Adrenal gland (tissue), 12 donors: ENCODE results near the gene NSG2. TPM values are rescaled to one million over a fixed set of nuclear protein-coding genes. Genes with fewer than 3 reads are reported as not detected.

ENCODE experiments used
- DNase-seq, 7 donors: peaks; one replicate each; pipeline ENCODE4 v3.0.0-alpha.2; 2019 to 2020
- H3K27ac ChIP-seq, 5 donors: fragments of 200-600 bp; sonication (generic) in 4 of 5; 1 replicate in 3 of 5; 2 replicates in 2 of 5; pipeline versions ENCODE4 v1.5.1 to v1.8.0; 2016 to 2020; ENCODE audit warnings: mild to moderate bottlenecking in 1 of 5
- H3K27me3 ChIP-seq: fragments of 200-600 bp; 2 replicates; pipeline ENCODE4 v1.8.0; 2021
- H3K36me3 ChIP-seq, 2 donors: fragments of 200-600 bp; replicated peaks in 1 of 2; 1 replicate in 1 of 2; 2 replicates in 1 of 2; pipeline versions ENCODE4 v1.5.1 to v1.8.0; 2018 to 2022
- H3K4me1 ChIP-seq, 2 donors: fragments of 200-600 bp; replicated peaks in 1 of 2; 1 replicate in 1 of 2; 2 replicates in 1 of 2; pipeline versions ENCODE4 v1.5.1 to v1.8.0; 2018 to 2021
- H3K4me3 ChIP-seq, 4 donors: fragments of 200-600 bp; sonication (generic) in 3 of 4; one replicate each; pipeline ENCODE4 v1.5.1; 2016 to 2018
- H3K9me3 ChIP-seq, 3 donors: fragments of 200-600 bp; sonication (generic) in 1 of 3; replicated peaks in 1 of 3; 1 replicate in 2 of 3; 2 replicates in 1 of 3; pipeline versions ENCODE4 v1.5.1 to v1.8.0; 2016 to 2021
- POLR2A ChIP-seq, 2 donors: fragments of 450-650 bp; IDR thresholded peaks; one replicate each; pipeline ENCODE4 v1.6.1; 2017; ENCODE audit warnings: antibody characterized with exemption in 2 of 2, mild to moderate bottlenecking in 2 of 2, moderate library complexity in 1 of 2
- WGBS, 4 donors: extraction: QIAGEN DNeasy Blood & Tissue Kit in 2 of 4; methylation state at CpG; one replicate each; pipeline versions ENCODE4 v1.1.5 to v1.1.7; 2013 to 2017; 5-methylcytosine and 5-hydroxymethylcytosine counted together
- intact Hi-C, 2 donors: fragments of 100-400 bp; cut with DNase I; formaldehyde crosslinking; loops; one replicate each; pipeline versions ENCODE4 v1.14.1 to v1.15.0; 2022 to 2023
- polyA plus RNA-seq, 3 donors: library from polyadenylated mRNA; stranded (reverse); fragments of 200-250 nt in 2 of 3; fragments of 350-450 nt in 1 of 3; fragmentation: Illumina TruSeq in 1 of 3; extraction: RNeasy Lipid Tissue Mini Kit (QIAGEN cat#74804) in 1 of 3; gene quantifications; one replicate each; pipeline ENCODE4 v1.2.3, GENCODE V29; 2013 to 2014
- total RNA-seq, 9 donors: library from RNA; depleted of rRNA in 4 of 9; stranded (reverse); fragments of >200 nt in 4 of 9; fragments of 120-200 nt in 1 of 9; fragmentation: NEBNext Ultra II Directional in 1 of 9; extraction: Animal tissue kit (Norgen Biotek cat#: 25700) in 1 of 9; gene quantifications; one replicate each; pipeline versions ENCODE4 v1.1.0 to v1.2.4, GENCODE V29; 2013 to 2023
- TF ChIP-seq, protein P1 (sequence below), 6 experiments: fragments of 450-650 bp in 4 of 6; fragments of 200-600 bp in 2 of 6; sonication (generic) in 1 of 6; IDR thresholded peaks; 1 replicate in 5 of 6; 2 replicates in 1 of 6; pipeline versions ENCODE4 v1.5.1 to v1.8.0; 2016 to 2021; ENCODE audit warnings: antibody characterized with exemption in 6 of 6, mild to moderate bottlenecking in 2 of 6, moderate library complexity in 1 of 6
- donor health status: healthy with polysubstance abuse.
- donor health status: Bipolar disorder and iron deficiency.
- donor health status: DM: yes; HTN: yes; CAD: no.
- donor health status: DM: no; HTN: no; CAD: no.
- donor health status: DM: no; HTN: no; CAD: no.
- donor health status: DM: yes; HTN: yes; CAD: no.

Gene NSG2
- total and polyA plus RNA-seq, 12 donors = 0.25 to 40.9 (median 11.7) TPM; not detected in 1

GRCh38 chr5:174109698-174110260 lies 64.3 kb downstream of the NSG2 start:
- H3K36me3 ChIP-seq = no peaks in the 10 kb centered on the region
- no peaks in the 10 kb centered on the region for H3K4me1 ChIP-seq
- intact Hi-C loops = no loop called here
- H3K27me3 ChIP-seq = no peaks in the 10 kb centered on the region
- WGBS, 4 donors = 84 to 91% (median 86%) methylated on average over 6 to 10 of the region's 10 CpGs
- H3K27ac ChIP-seq = no peak overlapping the region
- TF ChIP-seq, protein P1, sequence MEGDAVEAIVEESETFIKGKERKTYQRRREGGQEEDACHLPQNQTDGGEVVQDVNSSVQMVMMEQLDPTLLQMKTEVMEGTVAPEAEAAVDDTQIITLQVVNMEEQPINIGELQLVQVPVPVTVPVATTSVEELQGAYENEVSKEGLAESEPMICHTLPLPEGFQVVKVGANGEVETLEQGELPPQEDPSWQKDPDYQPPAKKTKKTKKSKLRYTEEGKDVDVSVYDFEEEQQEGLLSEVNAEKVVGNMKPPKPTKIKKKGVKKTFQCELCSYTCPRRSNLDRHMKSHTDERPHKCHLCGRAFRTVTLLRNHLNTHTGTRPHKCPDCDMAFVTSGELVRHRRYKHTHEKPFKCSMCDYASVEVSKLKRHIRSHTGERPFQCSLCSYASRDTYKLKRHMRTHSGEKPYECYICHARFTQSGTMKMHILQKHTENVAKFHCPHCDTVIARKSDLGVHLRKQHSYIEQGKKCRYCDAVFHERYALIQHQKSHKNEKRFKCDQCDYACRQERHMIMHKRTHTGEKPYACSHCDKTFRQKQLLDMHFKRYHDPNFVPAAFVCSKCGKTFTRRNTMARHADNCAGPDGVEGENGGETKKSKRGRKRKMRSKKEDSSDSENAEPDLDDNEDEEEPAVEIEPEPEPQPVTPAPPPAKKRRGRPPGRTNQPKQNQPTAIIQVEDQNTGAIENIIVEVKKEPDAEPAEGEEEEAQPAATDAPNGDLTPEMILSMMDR (IDR thresholded peaks at IDR 0.05) = no peak
- TF ChIP-seq POLR2A (IDR thresholded peaks at IDR 0.05) = no peak
- H3K9me3 ChIP-seq = no peaks in the 10 kb centered on the region
- no peak overlapping the region for H3K4me3 ChIP-seq
- DNase-seq = no peak

DNA sequence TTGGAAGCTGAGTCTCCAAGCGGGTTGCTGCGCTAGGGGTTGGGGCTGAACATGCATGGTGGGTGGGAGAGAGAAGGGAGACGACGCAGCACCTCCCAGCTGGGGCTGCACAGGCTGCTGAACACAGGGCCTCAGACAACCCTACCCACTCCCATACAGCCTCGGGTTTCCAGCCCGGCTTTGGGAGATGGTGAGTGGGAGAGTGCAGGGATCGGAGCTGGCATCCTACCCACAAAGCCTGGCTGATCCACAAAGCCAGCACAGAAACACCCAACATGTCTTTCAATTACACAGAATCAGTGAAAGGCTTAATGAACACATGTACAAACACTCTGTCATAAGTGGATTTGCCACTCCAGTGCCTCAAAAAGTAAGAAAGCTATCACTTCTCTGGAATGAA lies 64.8 kb downstream of the NSG2 start:
- H3K36me3 ChIP-seq = no peaks in the 10 kb centered on the region
- no peak overlapping the region for H3K4me3 ChIP-seq
- no peak overlapping the region for H3K27ac ChIP-seq
- no peaks in the 10 kb centered on the region for H3K4me1 ChIP-seq
- H3K27me3 ChIP-seq = no peaks in the 10 kb centered on the region
- TF ChIP-seq, protein P1 (IDR thresholded peaks at IDR 0.05) = no peak
- TF ChIP-seq POLR2A (IDR thresholded peaks at IDR 0.05) = no peak
- WGBS, 4 donors = 91 to 93% (median 92%) methylated on average over 3 to 7 of the region's 7 CpGs
- no peak for DNase-seq
- H3K9me3 ChIP-seq = no peaks in the 10 kb centered on the region
- intact Hi-C loops = no loop called here

DNA sequence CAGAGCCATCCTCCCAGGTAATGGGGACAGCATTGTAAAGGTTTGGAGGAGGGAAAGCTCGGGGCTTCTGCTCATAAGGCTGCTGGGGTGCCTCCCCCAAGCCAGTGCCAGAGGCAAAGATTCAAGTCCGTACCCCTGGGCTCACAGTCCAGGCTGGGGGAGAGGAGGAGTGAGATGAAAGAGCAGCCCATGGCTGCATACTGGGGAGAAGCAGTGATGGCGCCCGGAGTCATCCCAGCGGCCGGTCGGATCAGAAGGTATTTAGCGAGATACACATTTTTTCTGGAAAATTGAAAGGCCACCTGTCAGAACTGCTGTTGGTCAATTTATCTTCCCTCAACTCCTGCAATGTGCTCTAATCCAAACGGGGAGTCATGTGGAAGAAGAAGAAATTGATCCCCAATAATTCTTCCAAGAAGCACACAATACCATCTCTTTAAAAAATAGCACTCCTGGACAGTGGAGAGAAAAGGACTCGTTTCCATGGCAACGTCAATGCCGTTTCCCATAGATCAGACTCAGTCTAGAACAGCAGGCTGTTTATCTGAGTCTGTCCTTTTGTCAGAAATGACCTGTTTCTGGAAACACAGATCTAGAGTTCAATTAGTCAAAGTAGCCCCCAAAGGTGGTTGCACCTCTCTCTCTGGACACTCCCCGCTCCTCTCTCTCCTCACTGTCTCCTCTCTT lies 65.9 kb downstream of the NSG2 start:
- Histone ChIP-seq H3K27me3 (no peaks in the 10 kb centered on the region), H3K9me3 (no peaks in the 10 kb centered on the region), H3K36me3 (no peaks in the 10 kb centered on the region), H3K27ac (no peak overlapping the region), H3K4me1 (no peaks in the 10 kb centered on the region), H3K4me3 (no peak overlapping the region)
- 65 to 76% (median 74%) methylated on average over 12 to 13 of the region's 13 CpGs for WGBS, 4 donors
- no peak for DNase-seq
- TF ChIP-seq, protein P1 (IDR thresholded peaks at IDR 0.05) = no peak
- intact Hi-C loops = no loop called here

DNA sequence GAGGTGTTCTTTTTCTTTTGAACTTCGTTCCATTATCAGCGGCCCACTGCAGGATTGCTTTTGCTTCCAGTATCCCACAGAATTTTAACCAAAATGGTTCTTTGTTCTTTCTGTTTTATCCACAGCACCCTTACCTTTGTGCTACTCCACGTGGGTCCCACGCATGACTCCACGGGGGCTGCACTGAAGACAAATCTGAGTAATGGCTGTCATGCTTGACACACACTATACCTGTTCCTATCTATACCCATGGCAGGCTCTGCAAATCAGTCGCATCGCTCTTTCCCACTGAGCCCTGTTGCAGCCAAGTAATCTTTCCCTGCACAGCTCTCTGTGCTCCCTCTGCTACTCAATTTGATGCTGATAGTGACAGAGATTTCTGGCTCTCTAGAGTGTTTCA lies 69.7 kb downstream of the NSG2 start:
- Histone ChIP-seq H3K36me3 (no peaks in the 10 kb centered on the region), H3K27me3 (peaks cover 6% of the 10 kb centered on the region), H3K9me3 (no peaks in the 10 kb centered on the region), H3K4me1 (no peaks in the 10 kb centered on the region), H3K27ac (no peak overlapping the region), H3K4me3 (no peak overlapping the region)
- TF ChIP-seq POLR2A (IDR thresholded peaks at IDR 0.05) = no peak
- TF ChIP-seq, protein P1 (IDR thresholded peaks at IDR 0.05) = no peak
- no peak for DNase-seq
- 73 to 91% (median 85%) methylated on average over 7 of the region's 7 CpGs for WGBS, 4 donors
- intact Hi-C loops = no loop called here
